Stimulated activated naive CD8-positive, alpha-beta T cell treated with anti-CD3 and anti-CD28 coated beads, Interleukin-15, amount 100 ng/mL, for 72 hours (primary cell): ENCODE measurements around the gene MYCBP.

Source experiments
- ATAC-seq: fragments of 150-1000 bp; cut with Tn5 transposase; 2 replicates; pipeline ENCODE4 v1.10.0; 2021; ENCODE audit warnings: mild to moderate bottlenecking, moderate library complexity
- DNase-seq, 2 donors: peaks; one replicate each; pipeline ENCODE4 v3.0.0; 2021 to 2022
- H3K27ac Mint-ChIP-seq, 2 donors: one replicate each; pipeline ENCODE4 v1.8.0; 2022; ENCODE audit warnings: mild to moderate bottlenecking in 2 of 2, mixed read lengths in 2 of 2, moderate library complexity in 2 of 2
- H3K27me3 Mint-ChIP-seq: one replicate; pipeline ENCODE4 v1.8.0; 2022; ENCODE audit warnings: mixed read lengths
- H3K4me1 Mint-ChIP-seq: one replicate; pipeline ENCODE4 v1.8.0; 2022; ENCODE audit warnings: mild to moderate bottlenecking, mixed read lengths
- H3K4me3 Mint-ChIP-seq, 2 donors: one replicate each; pipeline ENCODE4 v1.8.0; 2022; ENCODE audit warnings: mild to moderate bottlenecking in 2 of 2, mixed read lengths in 2 of 2, moderate library complexity in 1 of 2
- H3K9me3 Mint-ChIP-seq, 2 donors: one replicate each; pipeline ENCODE4 v1.8.0; 2022; ENCODE audit warnings: mixed read lengths in 2 of 2

Gene MYCBP

DNA sequence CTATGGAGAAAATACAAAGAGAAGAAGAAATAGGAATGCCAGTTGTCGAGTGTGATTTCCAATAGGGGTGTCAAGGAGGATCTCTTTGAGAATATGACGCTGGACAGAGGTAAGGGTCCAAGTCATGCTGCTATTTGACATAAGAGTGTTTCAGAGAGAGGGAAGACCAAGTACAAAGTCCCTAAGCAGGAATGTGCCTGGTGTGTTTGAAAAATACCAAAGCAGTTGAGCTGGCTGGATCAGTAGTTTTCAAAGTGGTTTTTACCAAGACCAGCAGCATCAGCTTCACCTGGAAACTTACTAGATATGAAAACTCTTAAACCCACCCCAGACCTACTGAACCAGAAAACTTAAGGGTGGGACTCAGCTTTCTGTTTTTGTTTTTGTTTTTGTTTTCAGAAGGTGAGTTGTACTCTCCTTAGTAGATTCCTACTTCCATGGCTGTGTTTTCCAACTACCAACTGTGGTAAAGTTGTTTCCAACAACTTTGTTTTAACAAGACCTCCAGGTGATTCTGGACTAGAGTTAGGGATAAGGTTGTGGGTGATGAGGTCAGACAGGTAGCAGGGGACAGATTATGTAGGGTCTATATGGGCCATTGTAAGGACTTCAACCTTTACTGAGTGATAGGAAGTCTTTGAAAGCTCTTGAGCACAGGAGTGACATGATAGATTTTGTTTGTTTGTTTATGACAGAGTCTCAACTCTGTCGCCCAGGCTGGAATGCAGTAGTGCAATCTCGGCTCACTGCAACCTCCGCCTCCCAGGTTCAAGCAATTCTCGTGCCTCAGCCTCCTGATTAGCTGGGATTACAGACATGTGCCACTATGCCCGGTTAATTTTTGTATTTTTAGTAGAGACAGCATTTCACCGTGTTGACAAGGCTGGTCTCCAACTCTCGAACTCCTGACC is 15.5 kb upstream of the MYCBP start:
- Mint-ChIP-seq H3K4me1 (no peaks in the 10 kb centered on the region), H3K4me3 (no peak overlapping the region), H3K9me3 (no peaks in the 10 kb centered on the region), H3K27me3 (no peaks in the 10 kb centered on the region), H3K27ac (peak overlapping the region in 1 of 2 donors; percentile 13)
- DNase-seq (no peak), ATAC-seq (no peak)

DNA sequence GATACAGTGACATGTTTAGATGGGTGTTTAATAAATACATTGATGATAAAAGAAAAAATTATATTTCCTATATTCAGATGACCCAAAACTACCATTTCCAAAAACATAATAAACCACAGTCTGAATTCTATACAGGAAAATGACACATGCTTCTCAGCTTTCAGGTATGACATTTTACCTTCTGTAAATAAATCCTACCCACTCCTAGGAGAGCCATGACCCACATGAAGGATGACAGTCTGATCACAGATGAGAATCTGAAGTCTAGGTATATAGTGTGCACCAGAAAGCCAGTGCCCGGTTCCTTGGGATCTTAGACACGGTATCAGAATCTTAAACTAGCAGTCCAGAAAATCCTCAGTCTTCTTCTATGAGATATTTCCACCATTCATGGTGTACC is 11.9 kb upstream of the MYCBP start:
- Mint-ChIP-seq H3K4me1 (no peaks in the 10 kb centered on the region), H3K27ac (no peak overlapping the region), H3K27me3 (no peaks in the 10 kb centered on the region), H3K9me3 (no peaks in the 10 kb centered on the region), H3K4me3 (no peak overlapping the region)
- ATAC-seq (no peak), DNase-seq (no peak)

DNA sequence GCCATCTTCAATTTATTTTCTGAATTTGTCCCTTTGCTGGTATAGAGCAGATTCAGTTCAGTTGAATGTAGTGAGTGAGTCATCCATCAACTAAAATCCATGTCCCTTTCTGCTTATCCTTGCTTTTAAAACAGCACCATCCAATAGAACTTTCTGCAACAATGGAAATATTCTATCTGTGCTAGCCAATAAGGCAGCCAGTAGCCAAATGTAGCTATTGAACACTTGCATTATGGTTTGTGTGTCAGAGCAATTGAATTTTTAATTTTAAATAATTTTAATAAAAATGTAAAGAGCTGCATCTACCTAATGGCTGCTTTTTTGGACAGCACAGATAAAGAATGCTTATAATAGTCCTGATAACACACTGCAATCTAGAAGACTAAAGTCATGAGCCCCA is 8.3 kb upstream of the MYCBP start, which contains the start of gene GJA9:
TSS of gene GJA9 (minus strand) at position 101 of the 400 bp plus-strand sequence. CDS start 5,489 bp downstream, outside the sequence.
- DNase-seq (no peak), ATAC-seq (no peak)
- H3K27ac Mint-ChIP-seq: no peak within 1 kb of the TSS
- no peaks in the 10 kb centered on the region for H3K27me3 Mint-ChIP-seq
- no peak within 1 kb of the TSS for H3K4me3 Mint-ChIP-seq
- no peaks in the 10 kb centered on the region for H3K4me1 Mint-ChIP-seq
- H3K9me3 Mint-ChIP-seq: no peaks in the 10 kb centered on the region

DNA sequence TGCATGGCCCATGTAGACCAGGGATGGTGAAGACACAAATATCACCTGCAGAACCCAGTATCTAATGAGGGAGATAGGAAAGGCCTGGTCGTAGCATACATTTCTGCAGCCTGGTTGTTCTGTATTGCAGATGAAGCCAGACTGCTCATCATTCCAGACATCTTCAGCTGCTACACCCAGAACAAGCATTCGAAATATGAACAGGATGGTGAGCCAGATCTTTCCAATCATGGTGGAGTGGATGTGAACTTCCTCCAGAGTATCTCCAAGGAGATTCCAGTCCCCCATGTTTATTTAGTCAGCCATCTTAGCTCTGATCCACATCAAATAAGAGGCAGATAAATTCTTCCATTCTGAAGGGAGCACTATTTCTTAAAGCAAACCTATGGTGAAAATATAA is 2.7 kb upstream of the MYCBP start:
- no peak for DNase-seq
- Mint-ChIP-seq H3K27me3 (no peaks in the 10 kb centered on the region), H3K27ac (no peak overlapping the region), H3K9me3 (no peaks in the 10 kb centered on the region), H3K4me1 (peaks cover 29% of the 10 kb centered on the region), H3K4me3 (no peak overlapping the region)
- ATAC-seq: no peak

DNA sequence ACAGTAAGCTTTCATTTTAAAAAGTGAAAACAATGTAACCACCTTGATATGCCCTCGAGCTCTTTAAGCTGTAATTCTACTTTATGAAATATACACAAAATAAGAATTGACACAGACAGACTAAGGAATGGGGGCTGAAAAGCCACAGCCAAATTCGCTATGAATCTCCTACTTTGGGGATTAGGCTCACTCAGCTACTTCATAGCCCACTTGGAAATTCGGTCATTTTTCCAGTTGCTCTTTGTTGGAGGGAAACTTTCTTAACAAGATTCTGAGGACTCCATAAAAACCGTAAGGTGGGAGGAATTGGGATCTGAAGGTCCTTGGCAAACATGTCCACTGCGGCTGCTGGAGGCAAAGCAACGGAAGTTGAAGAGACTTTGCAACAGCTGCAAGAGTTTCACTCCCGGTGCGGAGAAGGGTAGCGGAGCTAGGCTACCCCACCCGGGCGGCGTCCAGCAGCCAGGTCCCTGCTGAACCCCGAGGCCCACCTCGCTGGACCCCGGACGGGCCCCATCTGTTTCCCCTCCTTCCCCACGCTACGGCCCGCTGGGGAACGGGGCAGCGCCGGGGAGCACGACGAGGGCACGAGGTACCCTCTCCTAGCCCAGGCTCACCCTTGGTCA is 634 bp downstream of the MYCBP start:
- Mint-ChIP-seq H3K27me3 (no peaks in the 10 kb centered on the region), H3K4me3 (peak overlapping the region; percentile 91 to 95), H3K4me1 (peaks cover 35% of the 10 kb centered on the region), H3K9me3 (no peaks in the 10 kb centered on the region), H3K27ac (peak overlapping the region; percentile 72 to 92)
- ATAC-seq (peak; percentile 53), DNase-seq (peak; percentile 30 to 50)

DNA sequence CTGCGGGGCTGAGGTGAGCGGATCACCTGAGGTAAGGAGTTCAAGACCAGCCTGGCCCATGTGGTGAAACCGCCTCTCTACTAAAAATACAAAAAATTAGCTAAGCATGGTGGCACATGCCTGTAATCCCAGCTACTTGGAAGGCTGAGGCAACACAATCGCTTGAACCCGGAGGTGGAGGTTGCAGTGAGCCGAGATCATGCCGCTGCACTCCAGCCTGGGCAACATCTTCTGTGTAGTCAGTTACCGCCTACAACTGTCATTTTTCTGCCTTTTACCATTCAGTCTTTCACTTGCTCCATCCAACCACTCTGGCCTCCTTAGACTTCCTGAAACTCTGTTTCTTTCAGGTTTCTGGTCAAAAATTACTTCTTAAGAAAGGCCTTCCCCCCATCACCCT is 2.2 kb downstream of the MYCBP start:
- Mint-ChIP-seq H3K4me3 (peak overlapping the region in 1 of 2 donors; percentile 95), H3K4me1 (peaks cover 35% of the 10 kb centered on the region), H3K27me3 (no peaks in the 10 kb centered on the region), H3K27ac (peak overlapping the region in 1 of 2 donors; percentile 82), H3K9me3 (no peaks in the 10 kb centered on the region)
- no peak for DNase-seq
- no peak for ATAC-seq

DNA sequence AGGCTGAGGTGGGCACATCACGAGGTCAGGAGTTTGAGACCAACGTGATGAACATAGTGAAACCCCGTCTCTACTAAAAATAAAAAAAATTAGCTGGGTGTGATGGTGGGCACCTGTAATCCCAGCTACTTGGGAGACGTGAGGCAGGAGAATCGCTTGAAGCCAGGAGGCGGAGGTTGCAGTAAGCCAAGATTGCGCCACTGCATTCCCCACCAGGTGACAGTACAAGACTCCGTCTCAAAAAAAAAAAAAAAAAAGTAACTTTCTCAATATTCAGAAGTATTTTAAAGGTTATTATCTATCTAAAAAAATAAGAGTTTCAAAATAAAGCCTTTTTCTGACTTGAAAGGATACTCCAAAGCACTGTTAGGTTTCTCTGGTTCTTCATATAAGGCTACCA is 5.9 kb downstream of the MYCBP start:
- Mint-ChIP-seq H3K9me3 (no peaks in the 10 kb centered on the region), H3K4me1 (peaks cover 19% of the 10 kb centered on the region), H3K4me3 (no peak overlapping the region), H3K27ac (no peak overlapping the region), H3K27me3 (no peaks in the 10 kb centered on the region)
- ATAC-seq: no peak
- DNase-seq: no peak

DNA sequence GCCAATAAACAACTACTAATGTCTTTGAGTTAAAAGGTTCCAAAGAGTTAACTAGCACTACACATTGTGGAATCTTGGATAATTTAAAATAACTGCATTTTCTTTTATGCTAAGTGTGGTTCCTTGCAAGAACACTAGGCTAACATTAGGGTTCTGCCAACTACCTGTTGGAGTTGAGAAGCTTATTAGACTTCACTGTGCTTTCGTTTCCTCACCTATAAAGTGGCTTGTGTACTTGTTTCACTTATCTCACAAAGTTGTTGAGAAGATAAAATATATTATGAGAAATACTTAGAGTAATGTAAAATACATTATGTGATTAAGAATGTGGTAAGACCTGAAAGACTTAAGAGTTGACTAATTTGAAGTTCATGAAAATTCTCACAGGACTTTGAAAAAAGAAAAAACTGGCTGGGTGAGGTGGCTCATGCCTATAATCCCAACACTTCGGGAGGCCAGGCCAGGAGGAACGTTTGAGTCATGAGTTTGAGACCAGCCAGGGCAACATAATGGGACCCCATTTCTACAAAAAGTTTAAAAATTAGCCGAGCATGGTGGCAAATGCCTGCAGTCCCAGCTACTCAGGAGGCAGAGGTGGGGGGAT is 7.9 kb downstream of the MYCBP start:
- Mint-ChIP-seq H3K9me3 (no peaks in the 10 kb centered on the region), H3K27ac (no peak overlapping the region), H3K4me3 (no peak overlapping the region), H3K27me3 (no peaks in the 10 kb centered on the region), H3K4me1 (peaks cover 19% of the 10 kb centered on the region)
- ATAC-seq (no peak), DNase-seq (no peak)

DNA sequence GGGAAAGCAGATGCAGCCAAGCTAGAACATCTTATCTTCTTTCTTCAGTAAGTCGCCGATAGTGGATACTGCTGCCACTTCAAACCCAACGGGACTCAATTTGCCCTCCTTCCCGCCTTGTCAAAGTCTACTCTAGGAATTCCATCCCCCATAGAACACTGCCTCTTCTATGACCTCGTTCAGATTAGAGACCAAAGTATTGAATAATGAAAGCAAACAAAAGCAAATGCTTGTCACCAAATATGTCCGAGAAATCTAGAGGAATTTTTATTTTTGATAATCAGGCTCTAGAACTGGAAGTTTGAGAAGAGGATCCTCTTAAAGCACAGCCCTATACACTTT is 12.7 kb downstream of the MYCBP start:
- DNase-seq (no peak), ATAC-seq (no peak)
- H3K4me1 Mint-ChIP-seq: peaks cover 35% of the 10 kb centered on the region
- peak overlapping the region; percentile 82 to 87 for H3K4me3 Mint-ChIP-seq
- no peaks in the 10 kb centered on the region for H3K9me3 Mint-ChIP-seq
- peak overlapping the region; percentile 63 to 75 for H3K27ac Mint-ChIP-seq
- H3K27me3 Mint-ChIP-seq: no peaks in the 10 kb centered on the region

DNA sequence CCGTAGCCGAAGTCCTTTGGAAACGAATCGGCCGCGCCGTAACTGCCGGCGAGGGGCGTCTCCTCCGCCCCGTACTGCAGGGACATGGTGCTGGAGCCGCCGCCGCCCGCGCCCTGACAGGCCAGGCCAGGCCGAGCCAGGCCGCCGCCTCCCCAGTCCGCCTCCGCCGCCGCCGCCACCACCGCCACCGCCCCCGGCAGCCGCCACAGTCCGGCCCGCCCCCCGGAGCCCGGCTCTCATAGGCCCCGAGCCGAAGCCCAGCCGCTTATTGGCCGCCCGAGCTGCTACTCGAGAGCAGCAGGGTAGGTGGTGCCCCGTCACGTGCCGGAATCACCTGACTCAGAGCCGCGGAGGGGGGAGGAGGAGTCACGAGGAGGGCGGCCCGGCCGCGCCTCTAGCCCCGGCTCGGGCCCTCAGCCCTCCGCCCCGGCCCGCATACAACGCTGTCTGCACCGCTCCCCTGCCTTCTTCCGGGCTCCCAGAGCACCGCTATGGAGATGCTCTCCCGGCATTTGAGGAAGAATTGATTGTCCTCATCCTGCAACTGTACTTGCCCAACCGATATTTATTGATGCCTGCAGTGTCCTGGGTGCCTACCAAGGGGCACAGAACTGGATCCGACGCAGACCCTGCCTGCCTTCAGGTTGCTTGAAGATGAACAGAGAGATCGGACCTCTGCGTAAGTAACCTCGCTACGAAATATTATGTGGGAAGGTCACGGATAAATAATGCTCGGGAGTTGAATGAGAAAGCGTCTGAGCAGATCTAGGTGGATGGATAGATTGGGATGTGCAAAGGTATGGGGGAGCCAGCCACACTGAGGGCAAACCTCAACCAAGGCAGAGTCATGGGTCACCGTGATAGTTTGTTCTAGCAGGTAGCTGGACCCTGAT is 13.3 kb downstream of the MYCBP start, which contains the start of gene RRAGC:
TSS of gene RRAGC (minus strand) at position 212 of the 893 bp plus-strand sequence. CDS start at position 86, 126 bp downstream.
- peak; percentile 99 for DNase-seq
- Mint-ChIP-seq H3K4me1 (peaks cover 40% of the 10 kb centered on the region), H3K27me3 (no peaks in the 10 kb centered on the region), H3K4me3 (peak within 1 kb of the TSS; percentile 82 to 87), H3K9me3 (no peaks in the 10 kb centered on the region), H3K27ac (peak within 1 kb of the TSS; percentile 80 to 99)
- ATAC-seq: peak; percentile 98

DNA sequence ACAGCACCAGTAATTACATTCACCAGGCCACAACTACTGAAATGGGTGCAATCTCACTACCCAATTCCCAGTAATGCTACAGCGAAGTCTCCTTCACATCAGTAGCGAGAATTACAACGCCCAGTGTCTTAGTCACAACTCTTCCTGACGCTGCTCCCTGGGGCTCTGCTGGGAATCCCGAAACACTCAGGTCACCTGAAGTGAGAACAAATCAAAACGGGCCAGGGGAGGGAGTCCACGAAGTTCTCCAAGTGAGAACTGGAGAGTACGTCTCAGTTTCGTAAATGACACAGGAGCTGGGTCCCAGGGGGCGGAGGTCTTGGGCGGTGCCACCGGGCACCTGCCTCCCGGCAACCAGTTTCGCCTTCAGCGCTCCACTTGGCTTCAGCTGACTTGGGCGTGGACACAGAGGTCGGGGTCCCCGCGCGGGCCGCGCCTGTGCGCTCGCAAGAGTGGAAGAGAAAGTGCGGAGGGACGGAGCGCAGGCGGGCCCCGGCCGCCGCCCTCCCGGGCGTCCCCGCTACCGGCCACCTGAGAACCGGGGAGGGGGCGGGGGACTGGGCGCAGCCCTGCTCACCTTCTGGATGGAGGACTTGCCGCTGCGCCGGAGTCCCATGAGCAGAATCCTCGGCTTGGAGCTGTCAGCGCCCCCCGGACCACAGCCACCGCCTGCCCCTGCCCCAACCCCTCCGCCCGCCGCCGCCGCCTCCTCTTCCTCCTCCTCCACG is 14.2 kb downstream of the MYCBP start:
- H3K4me1 Mint-ChIP-seq: peaks cover 40% of the 10 kb centered on the region
- peak in 1 of 2 donors; percentile 56 for DNase-seq
- H3K27me3 Mint-ChIP-seq: no peaks in the 10 kb centered on the region
- H3K4me3 Mint-ChIP-seq: peak overlapping the region; percentile 82 to 87
- ATAC-seq: peak; percentile 42
- H3K27ac Mint-ChIP-seq: peak overlapping the region; percentile 80 to 99
- H3K9me3 Mint-ChIP-seq: no peaks in the 10 kb centered on the region

DNA sequence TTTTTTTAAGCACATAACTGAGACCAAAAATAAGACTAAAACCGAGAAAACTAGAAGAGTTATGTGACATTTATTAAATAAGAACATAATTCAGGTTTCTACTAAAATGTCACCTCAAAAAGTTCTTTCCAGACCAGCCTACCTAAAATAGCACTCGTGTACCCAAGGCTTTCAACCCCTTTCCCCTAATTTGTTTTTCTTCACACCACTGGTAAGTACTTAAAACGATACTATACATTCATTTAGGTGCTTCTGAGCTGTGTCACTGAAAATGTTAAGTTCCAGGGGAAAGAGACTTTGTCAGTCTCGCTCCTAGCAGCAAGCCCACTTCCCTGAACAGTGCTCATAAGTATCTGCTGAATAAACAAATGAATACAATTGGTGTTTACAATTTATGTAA is 20.4 kb downstream of the MYCBP start:
- Mint-ChIP-seq H3K27ac (no peak overlapping the region), H3K9me3 (no peaks in the 10 kb centered on the region), H3K4me3 (peak overlapping the region in 1 of 2 donors; percentile 7), H3K27me3 (no peaks in the 10 kb centered on the region), H3K4me1 (peaks cover 28% of the 10 kb centered on the region)
- peak; percentile 85 for ATAC-seq
- no peak for DNase-seq

DNA sequence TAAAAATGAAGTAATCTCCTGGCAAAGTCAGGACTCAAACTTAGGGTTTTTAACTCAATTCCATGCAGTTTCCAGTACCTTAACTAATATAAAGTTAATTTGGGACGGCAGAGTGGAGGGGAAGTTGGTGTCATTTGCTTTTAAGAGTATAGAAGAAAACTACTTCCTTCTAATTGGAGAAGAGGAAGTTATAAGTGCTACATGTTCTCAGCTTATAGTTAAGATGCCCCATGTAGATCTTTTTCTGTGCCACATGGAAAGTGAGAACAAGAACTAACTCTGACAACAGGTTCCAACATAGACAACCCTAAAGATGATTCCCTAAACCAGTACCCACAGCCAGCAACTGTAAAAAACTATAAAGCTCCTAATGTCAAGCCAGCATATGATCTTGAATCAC is 25.1 kb downstream of the MYCBP start:
- Mint-ChIP-seq H3K9me3 (no peaks in the 10 kb centered on the region), H3K27me3 (no peaks in the 10 kb centered on the region), H3K27ac (no peak overlapping the region), H3K4me3 (no peak overlapping the region), H3K4me1 (peaks cover 7% of the 10 kb centered on the region)
- no peak for DNase-seq
- ATAC-seq: no peak

DNA sequence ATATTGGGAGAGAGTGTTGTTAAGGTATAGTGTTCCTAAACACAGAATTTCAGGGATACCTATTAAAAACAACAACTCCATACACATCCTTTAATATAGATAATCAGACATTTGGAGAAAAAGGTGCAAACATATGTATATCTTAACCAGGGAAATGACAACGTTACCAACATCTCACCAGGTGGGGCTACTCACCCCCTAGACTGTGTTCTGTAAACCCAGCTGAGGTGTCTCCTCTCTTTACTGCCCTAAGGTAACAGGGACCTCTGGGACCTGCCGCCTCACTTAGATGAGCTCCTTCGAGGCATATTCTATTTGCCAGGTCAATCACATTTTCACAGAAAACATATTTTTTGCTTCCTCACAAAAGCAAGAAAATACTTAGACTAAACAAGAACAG is 26.9 kb downstream of the MYCBP start:
- H3K27ac Mint-ChIP-seq: no peak overlapping the region
- H3K4me1 Mint-ChIP-seq: no peaks in the 10 kb centered on the region

More for the DNA sequence above, 26.9 kb downstream of the MYCBP start:
- H3K9me3 Mint-ChIP-seq: no peaks in the 10 kb centered on the region
- H3K4me3 Mint-ChIP-seq: no peak overlapping the region
- no peak for ATAC-seq
- no peaks in the 10 kb centered on the region for H3K27me3 Mint-ChIP-seq
- DNase-seq: no peak
